Mammary epithelial cell (primary cell): ENCODE measurements around the gene PRIM2.
"Not testable (repeated sequence)": the region's sequence is repeated elsewhere in the genome, so short reads cannot be mapped to it uniquely, and the experiment has no call there.

Source experiments
- EZH2 ChIP-seq: IDR thresholded peaks from 2 replicates; pipeline ENCODE4 v1.6.1; 2012; ENCODE audit warnings: low read length, inconsistent platforms, borderline replicate concordance
- TF ChIP-seq, protein P1 (sequence below), 2 donors: IDR thresholded peaks in 1 of 2; conservative IDR thresholded peaks in 1 of 2; 2 replicates each; pipeline ENCODE4 v1.5.1; 2011 to 2012; ENCODE audit warnings: inconsistent platforms in 2 of 2, low read length in 2 of 2, mild to moderate bottlenecking in 2 of 2, control low read depth in 1 of 2, low read depth in 1 of 2; ENCODE audit not compliant: insufficient read depth in 1 of 2; ENCODE audit errors: extremely low read depth in 1 of 2

DNA sequence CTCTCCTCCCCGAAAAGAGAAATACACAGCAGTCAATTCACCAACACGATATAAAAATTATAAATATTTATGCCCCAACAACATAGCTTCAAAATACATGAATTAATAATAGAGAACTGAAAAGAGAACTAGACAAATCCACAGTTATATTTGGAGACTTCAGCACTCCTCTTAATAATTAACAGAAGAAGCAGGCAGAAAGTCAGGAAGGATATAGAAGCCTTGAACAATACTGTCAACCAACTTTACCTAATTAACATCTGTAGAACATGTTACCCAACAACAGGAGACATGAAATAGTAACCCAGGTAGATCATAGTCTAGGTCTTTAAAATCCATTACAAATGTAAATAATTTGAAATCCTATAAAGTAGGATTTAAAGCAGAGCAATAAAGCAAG is 293.2 kb downstream of the PRIM2 start:
- TF ChIP-seq, protein P1, sequence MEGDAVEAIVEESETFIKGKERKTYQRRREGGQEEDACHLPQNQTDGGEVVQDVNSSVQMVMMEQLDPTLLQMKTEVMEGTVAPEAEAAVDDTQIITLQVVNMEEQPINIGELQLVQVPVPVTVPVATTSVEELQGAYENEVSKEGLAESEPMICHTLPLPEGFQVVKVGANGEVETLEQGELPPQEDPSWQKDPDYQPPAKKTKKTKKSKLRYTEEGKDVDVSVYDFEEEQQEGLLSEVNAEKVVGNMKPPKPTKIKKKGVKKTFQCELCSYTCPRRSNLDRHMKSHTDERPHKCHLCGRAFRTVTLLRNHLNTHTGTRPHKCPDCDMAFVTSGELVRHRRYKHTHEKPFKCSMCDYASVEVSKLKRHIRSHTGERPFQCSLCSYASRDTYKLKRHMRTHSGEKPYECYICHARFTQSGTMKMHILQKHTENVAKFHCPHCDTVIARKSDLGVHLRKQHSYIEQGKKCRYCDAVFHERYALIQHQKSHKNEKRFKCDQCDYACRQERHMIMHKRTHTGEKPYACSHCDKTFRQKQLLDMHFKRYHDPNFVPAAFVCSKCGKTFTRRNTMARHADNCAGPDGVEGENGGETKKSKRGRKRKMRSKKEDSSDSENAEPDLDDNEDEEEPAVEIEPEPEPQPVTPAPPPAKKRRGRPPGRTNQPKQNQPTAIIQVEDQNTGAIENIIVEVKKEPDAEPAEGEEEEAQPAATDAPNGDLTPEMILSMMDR (conservative IDR thresholded peaks at IDR 0.05 in 1 of 2, IDR thresholded peaks at IDR 0.05 in 1 of 2; ENCODE audit: extremely low read depth in 1 of 2, insufficient read depth in 1 of 2, low read depth in 1 of 2, low read length in 2 of 2), result not testable (repeated sequence)
- TF ChIP-seq EZH2, result not testable (repeated sequence)
